Left ventricle myocardium inferior (tissue), 1 donor: ENCODE measurements around the gene RAB1A. TPM values are rescaled to one million over a fixed set of nuclear protein-coding genes. Genes with fewer than 3 reads are reported as not detected.

Experiments used
- DNase-seq: peaks from one replicate; pipeline ENCODE4 v3.0.0-alpha.2; 2020
- H3K27ac ChIP-seq: fragments of 200-600 bp; replicated peaks from 2 replicates; pipeline ENCODE4 v1.8.0; 2021
- H3K27me3 ChIP-seq: fragments of 200-600 bp; 2 replicates; pipeline ENCODE4 v1.8.0; 2021; ENCODE audit warnings: low read depth
- H3K36me3 ChIP-seq: fragments of 200-600 bp; 2 replicates; pipeline ENCODE4 v1.8.0; 2021
- H3K4me1 ChIP-seq: fragments of 200-600 bp; 2 replicates; pipeline ENCODE4 v1.8.0; 2021
- H3K4me3 ChIP-seq: fragments of 200-600 bp; 2 replicates; pipeline ENCODE4 v1.8.0; 2021; ENCODE audit warnings: mild to moderate bottlenecking, moderate library complexity
- H3K9me3 ChIP-seq: fragments of 200-600 bp; replicated peaks from 2 replicates; pipeline ENCODE4 v1.8.0; 2021
- intact Hi-C: fragments of 100-400 bp; cut with micrococcal nuclease; formaldehyde crosslinking; loops from one replicate; pipeline ENCODE4 v1.11.0; 2022
- total RNA-seq: library from RNA; stranded (reverse); fragmentation: NEBNext Ultra II Directional; extraction: Animal tissue kit (Norgen Biotek cat#: 25700); gene quantifications from one replicate; pipeline ENCODE4 v1.2.1, GENCODE V29; 2021
- TF ChIP-seq, protein P1 (sequence below): fragments of 200-600 bp; IDR thresholded peaks from 2 replicates; pipeline ENCODE4 v1.8.0; 2021; ENCODE audit warnings: antibody characterized with exemption, mild to moderate bottlenecking, borderline replicate concordance
- donor health status: DM: no; HTN: yes; CAD: no; lungs with severe emphysema.

The RAB1A gene
- total RNA-seq, 1 donor from 2014 or later, result 115 TPM

DNA sequence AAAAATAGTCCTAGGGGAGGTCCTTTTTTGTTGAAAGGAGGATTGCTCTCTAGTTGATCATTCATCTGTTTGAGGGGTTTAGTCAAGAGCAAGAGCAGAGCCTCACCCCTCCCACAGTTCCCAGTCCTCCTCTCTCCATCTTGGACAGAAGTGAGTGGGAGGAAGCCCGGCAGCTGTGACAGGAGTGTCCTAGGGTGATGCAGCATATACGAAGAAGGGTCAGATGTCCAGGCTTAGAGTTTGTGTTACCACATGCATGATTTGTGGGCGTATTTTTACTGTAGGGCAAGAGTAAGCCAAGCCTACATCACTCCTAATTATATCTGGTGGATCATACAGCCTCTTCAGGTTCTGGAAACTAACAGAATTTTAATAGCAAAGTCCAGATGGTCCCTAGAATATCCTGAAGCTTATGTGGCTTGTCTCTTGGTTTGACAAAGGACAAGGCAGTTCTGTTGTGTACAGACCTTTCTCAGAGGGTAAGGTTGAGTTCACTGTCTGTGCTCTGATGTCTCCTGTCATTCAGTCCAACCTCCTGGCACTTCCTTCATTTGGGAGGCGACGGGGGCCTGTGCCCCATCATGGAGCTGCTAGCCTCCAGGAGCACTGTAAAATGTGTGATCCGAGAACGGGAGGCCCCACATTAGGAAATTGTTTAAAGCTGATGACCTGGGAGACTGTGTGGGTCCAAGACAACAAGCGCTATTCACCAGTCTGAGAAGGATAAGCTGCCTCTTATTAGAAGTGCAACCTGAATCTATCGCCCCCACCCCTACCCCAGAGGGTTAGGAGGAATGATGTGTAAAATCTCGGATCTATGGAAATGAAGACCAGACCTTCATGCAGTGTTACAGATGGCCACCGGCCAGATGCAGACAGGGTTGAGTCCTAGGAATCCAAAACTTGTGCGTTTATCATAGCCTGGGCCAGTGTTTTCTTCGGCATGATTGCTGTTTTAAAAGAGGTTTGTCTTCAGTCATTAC lies 66.8 kb downstream of the RAB1A start:
- no peaks in the 10 kb centered on the region for H3K36me3 ChIP-seq
- TF ChIP-seq, protein P1, sequence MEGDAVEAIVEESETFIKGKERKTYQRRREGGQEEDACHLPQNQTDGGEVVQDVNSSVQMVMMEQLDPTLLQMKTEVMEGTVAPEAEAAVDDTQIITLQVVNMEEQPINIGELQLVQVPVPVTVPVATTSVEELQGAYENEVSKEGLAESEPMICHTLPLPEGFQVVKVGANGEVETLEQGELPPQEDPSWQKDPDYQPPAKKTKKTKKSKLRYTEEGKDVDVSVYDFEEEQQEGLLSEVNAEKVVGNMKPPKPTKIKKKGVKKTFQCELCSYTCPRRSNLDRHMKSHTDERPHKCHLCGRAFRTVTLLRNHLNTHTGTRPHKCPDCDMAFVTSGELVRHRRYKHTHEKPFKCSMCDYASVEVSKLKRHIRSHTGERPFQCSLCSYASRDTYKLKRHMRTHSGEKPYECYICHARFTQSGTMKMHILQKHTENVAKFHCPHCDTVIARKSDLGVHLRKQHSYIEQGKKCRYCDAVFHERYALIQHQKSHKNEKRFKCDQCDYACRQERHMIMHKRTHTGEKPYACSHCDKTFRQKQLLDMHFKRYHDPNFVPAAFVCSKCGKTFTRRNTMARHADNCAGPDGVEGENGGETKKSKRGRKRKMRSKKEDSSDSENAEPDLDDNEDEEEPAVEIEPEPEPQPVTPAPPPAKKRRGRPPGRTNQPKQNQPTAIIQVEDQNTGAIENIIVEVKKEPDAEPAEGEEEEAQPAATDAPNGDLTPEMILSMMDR, result no peak
- no peaks in the 10 kb centered on the region for H3K27me3 ChIP-seq
- no peak overlapping the region for H3K4me3 ChIP-seq
- peak overlapping the region; percentile 4 for H3K27ac ChIP-seq
- peaks cover 96% of the 10 kb centered on the region for H3K4me1 ChIP-seq
- intact Hi-C loops, result no loop called here
- DNase-seq, result no peak
- H3K9me3 ChIP-seq, result no peaks in the 10 kb centered on the region

DNA sequence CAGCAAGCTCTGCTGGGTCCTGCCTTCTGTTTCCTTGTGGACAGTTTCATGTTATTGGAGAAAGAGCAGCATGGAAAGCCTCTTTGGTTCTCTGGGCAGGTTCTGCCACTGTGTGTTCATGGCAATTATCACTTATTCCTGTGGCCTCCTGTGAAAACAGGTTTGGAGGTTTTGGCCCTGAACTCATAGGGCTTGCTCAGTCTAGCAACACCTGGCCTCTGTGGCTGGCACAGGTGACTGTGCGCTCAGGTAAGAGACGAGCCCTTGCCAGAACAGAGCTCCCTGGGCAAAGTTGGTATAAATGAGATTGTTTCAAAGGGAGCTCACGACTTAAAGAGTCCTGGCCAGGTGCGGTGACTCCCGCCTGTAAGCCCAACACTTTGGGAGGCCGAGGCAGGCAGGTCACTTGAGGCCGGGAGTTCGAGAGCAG lies 68.0 kb downstream of the RAB1A start:
- TF ChIP-seq, protein P1, result no peak
- DNase-seq, result no peak
- Histone ChIP-seq H3K4me1 (peaks cover 96% of the 10 kb centered on the region), H3K27me3 (no peaks in the 10 kb centered on the region), H3K4me3 (no peak overlapping the region), H3K36me3 (no peaks in the 10 kb centered on the region), H3K27ac (no peak overlapping the region), H3K9me3 (no peaks in the 10 kb centered on the region)
- intact Hi-C loops, result no loop called here

DNA sequence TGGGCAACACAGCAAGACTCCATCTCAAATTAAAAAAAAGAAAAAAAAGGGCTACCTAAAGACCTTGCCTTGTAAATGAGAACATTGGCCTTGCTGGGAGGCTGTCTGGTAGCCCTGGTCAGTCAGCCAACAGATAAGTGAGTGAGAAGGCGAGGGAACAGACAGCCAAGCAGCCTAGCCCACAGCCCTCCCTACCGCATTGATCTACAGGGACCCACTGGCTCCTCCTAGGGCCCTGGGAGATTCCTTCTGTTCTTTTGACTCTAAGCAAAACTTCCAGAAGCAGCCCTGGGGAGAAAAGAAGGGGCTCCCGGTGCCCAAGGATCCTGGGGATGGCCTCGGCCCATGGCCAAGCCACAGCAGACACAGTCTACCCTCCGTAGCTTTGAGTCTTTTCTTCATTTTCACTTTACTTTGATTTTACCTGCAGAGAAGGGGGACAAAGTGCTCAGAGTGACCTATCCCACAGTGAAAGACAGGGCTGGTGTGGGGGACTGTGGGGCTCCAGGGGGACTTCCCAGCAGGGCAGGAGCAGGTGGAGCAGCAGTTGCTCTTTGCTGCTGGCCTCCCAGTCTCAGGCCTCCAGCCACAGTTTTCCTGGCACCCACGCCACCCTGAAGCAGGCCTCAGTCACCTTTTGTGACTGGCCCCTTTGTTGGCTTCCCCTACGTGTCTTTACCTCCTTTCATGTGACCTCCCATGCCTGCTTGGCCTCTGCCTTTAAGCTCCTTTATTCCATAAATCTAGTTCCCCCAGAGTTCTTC lies 68.6 kb downstream of the RAB1A start:
- Histone ChIP-seq H3K27ac (no peak overlapping the region), H3K9me3 (no peaks in the 10 kb centered on the region)
- intact Hi-C loops, result no loop called here

GRCh38 chr2:65059071-65059470 lies 70.8 kb downstream of the RAB1A start:
- Histone ChIP-seq H3K4me1 (peaks cover 87% of the 10 kb centered on the region), H3K4me3 (peak overlapping the region; percentile 94), H3K27me3 (no peaks in the 10 kb centered on the region), H3K36me3 (no peaks in the 10 kb centered on the region), H3K27ac (peak overlapping the region; percentile 95), H3K9me3 (no peaks in the 10 kb centered on the region)
- no peak for DNase-seq
- TF ChIP-seq, protein P1, result no peak
- intact Hi-C loops, result no loop called here

More for the DNA sequence above, 68.6 kb downstream of the RAB1A start:
- TF ChIP-seq, protein P1, result no peak
- H3K4me1 ChIP-seq, result peaks cover 100% of the 10 kb centered on the region
- H3K4me3 ChIP-seq, result no peak overlapping the region
- no peak for DNase-seq
- no peaks in the 10 kb centered on the region for H3K36me3 ChIP-seq
- H3K27me3 ChIP-seq, result no peaks in the 10 kb centered on the region

GRCh38 chr2:65057391-65058052 lies 72.4 kb downstream of the RAB1A start:
- no peak for DNase-seq
- TF ChIP-seq, protein P1, result no peak
- H3K36me3 ChIP-seq, result no peaks in the 10 kb centered on the region
- intact Hi-C loops, result no loop called here
- H3K27ac ChIP-seq, result peak overlapping the region; percentile 95
- peaks cover 72% of the 10 kb centered on the region for H3K4me1 ChIP-seq
- no peaks in the 10 kb centered on the region for H3K27me3 ChIP-seq
- peak overlapping the region; percentile 94 for H3K4me3 ChIP-seq
- no peaks in the 10 kb centered on the region for H3K9me3 ChIP-seq
